Liver (tissue), 3 donors: ENCODE data around the gene TWIST2.

Source experiments
- GABPA ChIP-seq, 2 donors: IDR thresholded peaks in 1 of 2; conservative IDR thresholded peaks in 1 of 2; 2 replicates each; pipeline ENCODE4 v1.6.1; 2016; ENCODE audit warnings: antibody characterized with exemption in 2 of 2, mild to moderate bottlenecking in 1 of 2, moderate library complexity in 1 of 2
- MAX ChIP-seq: IDR thresholded peaks from 2 replicates; pipeline ENCODE4 v1.6.1; 2016; ENCODE audit warnings: antibody characterized with exemption
- RAD21 ChIP-seq, 2 donors: IDR thresholded peaks; 2 replicates each; pipeline ENCODE4 v1.6.1; 2016; ENCODE audit warnings: antibody characterized with exemption in 2 of 2, mild to moderate bottlenecking in 2 of 2
- YY1 ChIP-seq: IDR thresholded peaks from 2 replicates; pipeline ENCODE4 v1.6.1; 2016; ENCODE audit warnings: antibody characterized with exemption, mild to moderate bottlenecking
- TF ChIP-seq, protein P1 (sequence below): fragments of 150-350 bp; IDR thresholded peaks from 2 replicates; pipeline ENCODE4 v1.5.1; 2017; ENCODE audit warnings: improper control_type of control experiment, low read depth, low read length; ENCODE audit not compliant: missing input control
- TF ChIP-seq, protein P2 (sequence below): IDR thresholded peaks from 2 replicates; pipeline ENCODE4 v1.6.1; 2016; ENCODE audit warnings: antibody characterized with exemption, mild to moderate bottlenecking
- TF ChIP-seq, protein P3 (sequence below): IDR thresholded peaks from 2 replicates; pipeline ENCODE4 v1.6.1; 2016; ENCODE audit warnings: antibody characterized with exemption
- donor health status: healthy.
- donor health status: healthy.

- TF ChIP-seq MAX (no peak), RAD21 (IDR thresholded peaks at IDR 0.05) (no peak), YY1 (no peak), GABPA (IDR thresholded peaks at IDR 0.05 in 1 of 2, conservative IDR thresholded peaks at IDR 0.05 in 1 of 2) (no peak)
- TF ChIP-seq, protein P1, sequence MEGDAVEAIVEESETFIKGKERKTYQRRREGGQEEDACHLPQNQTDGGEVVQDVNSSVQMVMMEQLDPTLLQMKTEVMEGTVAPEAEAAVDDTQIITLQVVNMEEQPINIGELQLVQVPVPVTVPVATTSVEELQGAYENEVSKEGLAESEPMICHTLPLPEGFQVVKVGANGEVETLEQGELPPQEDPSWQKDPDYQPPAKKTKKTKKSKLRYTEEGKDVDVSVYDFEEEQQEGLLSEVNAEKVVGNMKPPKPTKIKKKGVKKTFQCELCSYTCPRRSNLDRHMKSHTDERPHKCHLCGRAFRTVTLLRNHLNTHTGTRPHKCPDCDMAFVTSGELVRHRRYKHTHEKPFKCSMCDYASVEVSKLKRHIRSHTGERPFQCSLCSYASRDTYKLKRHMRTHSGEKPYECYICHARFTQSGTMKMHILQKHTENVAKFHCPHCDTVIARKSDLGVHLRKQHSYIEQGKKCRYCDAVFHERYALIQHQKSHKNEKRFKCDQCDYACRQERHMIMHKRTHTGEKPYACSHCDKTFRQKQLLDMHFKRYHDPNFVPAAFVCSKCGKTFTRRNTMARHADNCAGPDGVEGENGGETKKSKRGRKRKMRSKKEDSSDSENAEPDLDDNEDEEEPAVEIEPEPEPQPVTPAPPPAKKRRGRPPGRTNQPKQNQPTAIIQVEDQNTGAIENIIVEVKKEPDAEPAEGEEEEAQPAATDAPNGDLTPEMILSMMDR: no peak
- TF ChIP-seq, protein P2, sequence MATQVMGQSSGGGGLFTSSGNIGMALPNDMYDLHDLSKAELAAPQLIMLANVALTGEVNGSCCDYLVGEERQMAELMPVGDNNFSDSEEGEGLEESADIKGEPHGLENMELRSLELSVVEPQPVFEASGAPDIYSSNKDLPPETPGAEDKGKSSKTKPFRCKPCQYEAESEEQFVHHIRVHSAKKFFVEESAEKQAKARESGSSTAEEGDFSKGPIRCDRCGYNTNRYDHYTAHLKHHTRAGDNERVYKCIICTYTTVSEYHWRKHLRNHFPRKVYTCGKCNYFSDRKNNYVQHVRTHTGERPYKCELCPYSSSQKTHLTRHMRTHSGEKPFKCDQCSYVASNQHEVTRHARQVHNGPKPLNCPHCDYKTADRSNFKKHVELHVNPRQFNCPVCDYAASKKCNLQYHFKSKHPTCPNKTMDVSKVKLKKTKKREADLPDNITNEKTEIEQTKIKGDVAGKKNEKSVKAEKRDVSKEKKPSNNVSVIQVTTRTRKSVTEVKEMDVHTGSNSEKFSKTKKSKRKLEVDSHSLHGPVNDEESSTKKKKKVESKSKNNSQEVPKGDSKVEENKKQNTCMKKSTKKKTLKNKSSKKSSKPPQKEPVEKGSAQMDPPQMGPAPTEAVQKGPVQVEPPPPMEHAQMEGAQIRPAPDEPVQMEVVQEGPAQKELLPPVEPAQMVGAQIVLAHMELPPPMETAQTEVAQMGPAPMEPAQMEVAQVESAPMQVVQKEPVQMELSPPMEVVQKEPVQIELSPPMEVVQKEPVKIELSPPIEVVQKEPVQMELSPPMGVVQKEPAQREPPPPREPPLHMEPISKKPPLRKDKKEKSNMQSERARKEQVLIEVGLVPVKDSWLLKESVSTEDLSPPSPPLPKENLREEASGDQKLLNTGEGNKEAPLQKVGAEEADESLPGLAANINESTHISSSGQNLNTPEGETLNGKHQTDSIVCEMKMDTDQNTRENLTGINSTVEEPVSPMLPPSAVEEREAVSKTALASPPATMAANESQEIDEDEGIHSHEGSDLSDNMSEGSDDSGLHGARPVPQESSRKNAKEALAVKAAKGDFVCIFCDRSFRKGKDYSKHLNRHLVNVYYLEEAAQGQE: no peak
- TF ChIP-seq, protein P3, sequence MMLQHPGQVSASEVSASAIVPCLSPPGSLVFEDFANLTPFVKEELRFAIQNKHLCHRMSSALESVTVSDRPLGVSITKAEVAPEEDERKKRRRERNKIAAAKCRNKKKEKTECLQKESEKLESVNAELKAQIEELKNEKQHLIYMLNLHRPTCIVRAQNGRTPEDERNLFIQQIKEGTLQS: no peak
Measured at GRCh38 chr2:238904177-238904576, 56.3 kb downstream of the TWIST2 start.
